Cardiac muscle cell (in vitro differentiated cells and primary cell): ENCODE data around the gene TLK2. TPM values are rescaled to one million over a fixed set of nuclear protein-coding genes. Genes with fewer than 3 reads are reported as not detected.

Source experiments
- DNase-seq, 2 donors: peaks; one replicate each; pipeline versions ENCODE4 v3.0.0 to v3.0.0-alpha.2; 2010 to 2017; ENCODE audit warnings: low read depth in 1 of 2, low spot score in 1 of 2
- H3K27ac ChIP-seq: fragments of 200-600 bp; sonication (generic); 2 replicates; pipeline ENCODE4 v1.5.1; 2016
- H3K27me3 ChIP-seq: fragments of 200-600 bp; sonication (generic); 2 replicates; pipeline ENCODE4 v1.6.0; 2016; ENCODE audit warnings: control low read depth
- H3K36me3 ChIP-seq: fragments of 200-600 bp; sonication (generic); 2 replicates; pipeline ENCODE4 v1.5.1; 2016; ENCODE audit warnings: control low read depth
- H3K4me1 ChIP-seq: fragments of 200-600 bp; sonication (generic); 2 replicates; pipeline ENCODE4 v1.8.1; 2017; ENCODE audit warnings: low read depth, mild to moderate bottlenecking, mixed run types
- H3K4me3 ChIP-seq: fragments of 200-600 bp; sonication (generic); 2 replicates; pipeline ENCODE4 v1.5.1; 2016; ENCODE audit warnings: mild to moderate bottlenecking
- H3K9me3 ChIP-seq: fragments of 200-600 bp; sonication (generic); 2 replicates; pipeline ENCODE4 v1.5.1; 2017; ENCODE audit warnings: low read depth, mild to moderate bottlenecking, control low read depth
- CTCF ChIP-seq: IDR thresholded peaks from 2 replicates; pipeline ENCODE4 v1.5.1; 2012; ENCODE audit warnings: low read depth, mild to moderate bottlenecking, low read length
- polyA plus RNA-seq: library from polyadenylated mRNA; unstranded; fragments of >200 nt; fragmentation: Nextera tagmentation; extraction: Ambion mirVana; gene quantifications from 2 replicates; pipeline ENCODE4 v1.2.1, GENCODE V29; 2016
- total RNA-seq: library from RNA; depleted of rRNA; stranded (reverse); fragments of >200 nt; gene quantifications from 2 replicates; pipeline ENCODE4 v1.2.3, GENCODE V29; 2016

Gene TLK2
- total and polyA plus RNA-seq, 2 experiments from 2014 or later: 36.8 to 43.1 TPM

- no peaks in the 10 kb centered on the region for H3K36me3 ChIP-seq
- TF ChIP-seq CTCF: no peak
Observed at GRCh38 chr17:62660629-62661118, 182.0 kb downstream of the TLK2 start.

GRCh38 chr17:62661337-62661736, 182.7 kb downstream of the TLK2 start:
- H3K9me3 ChIP-seq: no peaks in the 10 kb centered on the region
- no peak for DNase-seq
- no peaks in the 10 kb centered on the region for H3K4me1 ChIP-seq
- H3K27ac ChIP-seq: no peak overlapping the region
- no peaks in the 10 kb centered on the region for H3K27me3 ChIP-seq
- H3K36me3 ChIP-seq: no peaks in the 10 kb centered on the region
- TF ChIP-seq CTCF: no peak
- H3K4me3 ChIP-seq: no peak overlapping the region

More at GRCh38 chr17:62660629-62661118, 182.0 kb downstream of the TLK2 start:
- H3K27ac ChIP-seq: no peak overlapping the region
- H3K9me3 ChIP-seq: no peaks in the 10 kb centered on the region
- H3K4me1 ChIP-seq: no peaks in the 10 kb centered on the region
- DNase-seq: no peak
- H3K4me3 ChIP-seq: no peak overlapping the region
- no peaks in the 10 kb centered on the region for H3K27me3 ChIP-seq

- H3K4me1 ChIP-seq: no peaks in the 10 kb centered on the region
- H3K9me3 ChIP-seq: no peaks in the 10 kb centered on the region
- no peaks in the 10 kb centered on the region for H3K27me3 ChIP-seq
- no peak overlapping the region for H3K4me3 ChIP-seq
- no peaks in the 10 kb centered on the region for H3K36me3 ChIP-seq
- DNase-seq: no peak
- H3K27ac ChIP-seq: no peak overlapping the region
- TF ChIP-seq CTCF: no peak
Observed at GRCh38 chr17:62662855-62663254, 184.2 kb downstream of the TLK2 start.

Other genes with a start within 250 kb of the TLK2 start
- gene EFCAB3, start 98.3 kb upstream of the TLK2 start, total RNA-seq: not detected in 2 replicates
- gene EFCAB3, start 98.3 kb upstream of the TLK2 start, polyA plus RNA-seq: not detected in 2 replicates
- gene METTL2A, start 54.9 kb upstream of the TLK2 start, total RNA-seq: 17.4 and 26.1 TPM in 2 replicates
- gene METTL2A, start 54.9 kb upstream of the TLK2 start, polyA plus RNA-seq: 24.2 and 30.8 TPM in 2 replicates
- gene MRC2, start 148.8 kb downstream of the TLK2 start, total RNA-seq: 76.0 and 136 TPM in 2 replicates
- 53.1 and 90.3 TPM in 2 replicates for gene MRC2, start 148.8 kb downstream of the TLK2 start, polyA plus RNA-seq